Mesendoderm (in vitro differentiated cells): ENCODE measurements around the gene SCN2B.
A peak's percentile ranks its signal among the peaks of the same experiment; 100 is the strongest.

Source experiments
- DNase-seq: peaks from one replicate; pipeline ENCODE4 v3.0.0; 2013
- H2AK5ac ChIP-seq: 2 replicates; pipeline ENCODE4 v1.6.1; 2013; ENCODE audit warnings: low read length, inconsistent platforms
- H2BK120ac ChIP-seq: 2 replicates; pipeline ENCODE4 v1.6.1; 2013; ENCODE audit warnings: low read depth, mild to moderate bottlenecking, low read length, moderate library complexity, mixed read lengths
- H2BK15ac ChIP-seq: replicated peaks from 2 replicates; pipeline ENCODE4 v1.6.1; 2013; ENCODE audit warnings: low read depth, mild to moderate bottlenecking, moderate library complexity
- H2BK5ac ChIP-seq: 2 replicates; pipeline ENCODE4 v1.6.1; 2013; ENCODE audit warnings: low read length, inconsistent platforms
- H3K18ac ChIP-seq: 2 replicates; pipeline ENCODE4 v1.6.1; 2013; ENCODE audit warnings: mild to moderate bottlenecking, low read length, mixed read lengths
- H3K23ac ChIP-seq: one replicate; pipeline ENCODE4 v1.6.1; 2013; ENCODE audit warnings: low read length
- H3K27ac ChIP-seq: 2 replicates; pipeline ENCODE4 v1.5.1; 2013; ENCODE audit warnings: low read depth, mild to moderate bottlenecking, inconsistent platforms, low read length, moderate library complexity
- H3K27me3 ChIP-seq: 2 replicates; pipeline ENCODE4 v1.6.1; 2013; ENCODE audit warnings: low read length, control low read depth, mild to moderate bottlenecking, inconsistent platforms; ENCODE audit not compliant: insufficient read depth, poor library complexity
- H3K36me3 ChIP-seq: 2 replicates; pipeline ENCODE4 v1.6.1; 2013; ENCODE audit warnings: low read length, inconsistent platforms; ENCODE audit not compliant: control insufficient read depth, insufficient read depth
- H3K4ac ChIP-seq: one replicate; pipeline ENCODE4 v1.6.1; 2013; ENCODE audit warnings: low read depth, mild to moderate bottlenecking, low read length, moderate library complexity
- H3K4me1 ChIP-seq: 2 replicates; pipeline ENCODE4 v1.6.1; 2013; ENCODE audit warnings: low read depth, low read length, inconsistent platforms; ENCODE audit not compliant: control insufficient read depth
- H3K4me2 ChIP-seq: 2 replicates; pipeline ENCODE4 v1.6.1; 2013; ENCODE audit warnings: low read length
- H3K4me3 ChIP-seq: 2 replicates; pipeline ENCODE4 v1.5.1; 2013; ENCODE audit warnings: mild to moderate bottlenecking, low read length
- H3K56ac ChIP-seq: one replicate; pipeline ENCODE4 v1.6.1; 2013; ENCODE audit warnings: low read length
- H3K79me1 ChIP-seq: 2 replicates; pipeline ENCODE4 v1.6.1; 2013; ENCODE audit warnings: low read length, inconsistent platforms
- H3K79me2 ChIP-seq: 2 replicates; pipeline ENCODE4 v1.6.1; 2013; ENCODE audit warnings: mild to moderate bottlenecking, low read length; ENCODE audit not compliant: control insufficient read depth, insufficient read depth
- H3K9ac ChIP-seq: 2 replicates; pipeline ENCODE4 v1.6.1; 2013; ENCODE audit warnings: low read length, inconsistent platforms
- H4K5ac ChIP-seq: one replicate; pipeline ENCODE4 v1.6.1; 2013; ENCODE audit warnings: low read length
- H4K8ac ChIP-seq: one replicate; pipeline ENCODE4 v1.6.1; 2013; ENCODE audit warnings: low read depth, mild to moderate bottlenecking, control low read depth, low read length, moderate library complexity
- WGBS: extraction: QIAGEN DNeasy Blood & Tissue Kit; methylation state at CpG from one replicate; pipeline ENCODE4 v1.1.7; 2013; ENCODE audit warnings: low lambda C conversion rate, missing lambda C conversion rate; ENCODE audit not compliant: insufficient coverage; ENCODE audit errors: extremely low coverage; 5-methylcytosine and 5-hydroxymethylcytosine counted together

The SCN2B gene

DNA sequence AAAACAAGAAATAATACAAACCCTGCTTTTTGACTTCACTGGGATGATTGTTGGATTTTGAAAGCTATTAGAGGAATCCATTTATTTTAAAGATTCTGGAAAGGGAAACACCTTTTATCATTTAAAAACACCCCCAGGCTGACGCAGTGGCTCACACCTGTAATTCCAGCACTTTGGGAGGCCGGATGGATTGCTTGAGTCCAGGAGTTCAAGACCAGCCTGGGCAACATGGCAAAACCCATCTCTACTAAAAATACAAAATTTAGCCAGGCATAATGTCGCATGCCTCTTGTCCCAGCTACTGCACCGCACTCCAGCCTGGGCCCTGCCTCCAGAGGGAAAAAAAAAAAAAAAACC is 317 bp upstream of the SCN2B start:
- no peak overlapping the region for H3K4me3 ChIP-seq
- H3K27me3 ChIP-seq: peaks cover 6% of the 10 kb centered on the region
- no peak overlapping the region for H2BK15ac ChIP-seq
- no peak overlapping the region for H4K5ac ChIP-seq
- no peak overlapping the region for H2AK5ac ChIP-seq
- H3K56ac ChIP-seq: no peak overlapping the region
- no peak overlapping the region for H3K18ac ChIP-seq
- H3K4me1 ChIP-seq: no peaks in the 10 kb centered on the region
- no peaks in the 10 kb centered on the region for H3K36me3 ChIP-seq
- H3K27ac ChIP-seq: no peak overlapping the region
- H3K79me2 ChIP-seq: no peaks in the 10 kb centered on the region
- H3K4me2 ChIP-seq: no peak overlapping the region
- no CpG with 5 or more reads among the region's 4 CpGs for WGBS
- no peak overlapping the region for H4K8ac ChIP-seq
- no peak for DNase-seq
- no peak overlapping the region for H2BK120ac ChIP-seq
- no peak overlapping the region for H2BK5ac ChIP-seq
- H3K4ac ChIP-seq: no peak overlapping the region
- no peaks in the 10 kb centered on the region for H3K79me1 ChIP-seq
- no peak overlapping the region for H3K9ac ChIP-seq
- no peak overlapping the region for H3K23ac ChIP-seq

DNA sequence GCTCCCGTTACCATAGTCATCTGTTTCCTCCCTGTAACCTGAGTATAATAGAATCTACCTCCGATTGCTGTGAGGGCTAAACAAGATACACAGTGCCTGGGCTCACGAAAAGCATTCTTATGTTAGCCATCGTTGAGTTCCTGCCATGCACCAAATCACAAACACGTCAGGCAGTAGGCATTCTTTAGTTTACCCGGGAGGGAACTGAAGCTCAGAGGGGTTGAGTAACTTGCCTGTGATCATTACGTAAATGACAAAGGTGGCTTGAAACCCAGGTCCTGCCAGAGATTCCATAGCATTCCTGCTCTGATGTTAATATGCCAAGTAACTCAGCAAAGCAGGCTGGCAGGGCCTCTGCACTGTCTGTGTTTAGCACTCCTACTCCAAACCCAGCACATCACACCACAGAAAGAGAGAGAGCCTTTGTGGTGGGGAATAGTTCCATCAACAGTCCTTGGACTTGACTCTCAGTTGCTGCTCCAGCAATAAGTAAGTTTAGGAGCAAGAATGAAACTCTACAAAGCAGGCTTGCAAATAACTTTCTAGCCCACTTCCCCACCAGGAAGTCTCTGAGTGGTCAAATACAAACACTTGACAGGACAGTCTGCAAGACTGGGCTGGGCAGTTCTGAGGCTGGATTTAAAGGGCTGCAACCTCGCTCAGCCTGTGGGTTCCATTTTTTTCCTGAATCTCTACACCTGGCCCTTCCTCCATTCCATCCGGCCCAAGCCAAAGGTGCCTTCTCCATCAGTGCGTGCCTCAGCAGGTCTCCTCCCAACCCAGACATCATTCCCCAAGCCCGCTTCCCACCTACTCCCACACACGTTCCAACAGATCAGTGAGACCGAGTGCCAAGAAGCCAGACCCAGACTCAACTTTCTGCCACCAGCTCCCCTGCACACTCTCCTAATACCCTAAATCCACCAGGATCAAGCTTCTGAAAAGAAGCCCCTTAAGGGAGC is 1.1 kb downstream of the SCN2B start:
- Histone ChIP-seq H3K23ac (no peak overlapping the region), H3K9ac (peak overlapping the region; percentile 1), H2AK5ac (no peak overlapping the region), H3K4me2 (peak overlapping the region; percentile 84), H3K79me1 (no peaks in the 10 kb centered on the region), H4K8ac (no peak overlapping the region), H3K4ac (no peak overlapping the region), H3K4me3 (no peak overlapping the region), H3K27ac (no peak overlapping the region), H4K5ac (no peak overlapping the region), H3K79me2 (no peaks in the 10 kb centered on the region), H2BK15ac (no peak overlapping the region), H2BK120ac (no peak overlapping the region), H3K36me3 (no peaks in the 10 kb centered on the region), H3K56ac (no peak overlapping the region), H3K4me1 (peaks cover 4% of the 10 kb centered on the region), H3K27me3 (peaks cover 15% of the 10 kb centered on the region), H3K18ac (no peak overlapping the region), H2BK5ac (no peak overlapping the region)
- no CpG with 5 or more reads among the region's 13 CpGs for WGBS
- DNase-seq: peak; percentile 78

DNA sequence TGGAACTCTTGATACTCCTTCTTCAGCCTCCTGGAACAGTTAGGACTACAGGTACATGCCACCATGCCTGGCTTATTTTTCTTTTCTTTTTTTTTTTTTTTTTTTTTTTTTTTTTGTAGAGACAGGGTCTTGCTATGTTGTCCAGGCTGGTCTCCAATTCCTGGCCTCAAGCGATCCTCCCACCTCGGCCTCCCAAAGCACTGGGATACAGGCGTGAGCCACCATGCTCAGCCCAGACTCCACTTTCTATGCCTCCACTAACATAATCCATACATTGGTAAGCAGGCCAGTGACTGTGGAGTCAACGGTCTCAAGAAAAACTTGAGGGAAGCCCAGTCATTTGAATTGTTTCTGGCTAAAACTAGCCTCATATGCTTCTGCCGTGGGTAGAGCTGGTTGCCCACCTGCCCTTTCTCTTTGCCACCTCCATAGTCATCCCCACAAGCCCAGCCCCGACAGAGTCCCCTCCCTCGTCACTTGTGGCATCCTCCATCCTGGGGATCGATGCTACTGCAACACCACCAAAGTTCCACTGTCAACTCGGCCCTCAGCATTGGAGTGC is 2.4 kb downstream of the SCN2B start:
- H3K4me2 ChIP-seq: no peak overlapping the region
- no peak overlapping the region for H2BK120ac ChIP-seq
- no peak overlapping the region for H4K8ac ChIP-seq
- no peak overlapping the region for H4K5ac ChIP-seq
- H3K4ac ChIP-seq: no peak overlapping the region
- H2BK5ac ChIP-seq: no peak overlapping the region
- H3K4me3 ChIP-seq: no peak overlapping the region
- no peaks in the 10 kb centered on the region for H3K79me1 ChIP-seq
- H3K4me1 ChIP-seq: peaks cover 4% of the 10 kb centered on the region
- H3K56ac ChIP-seq: no peak overlapping the region
- H3K23ac ChIP-seq: no peak overlapping the region
- no peak overlapping the region for H3K9ac ChIP-seq
- no peak for DNase-seq
- no peak overlapping the region for H2BK15ac ChIP-seq
- H3K18ac ChIP-seq: no peak overlapping the region
- H3K36me3 ChIP-seq: no peaks in the 10 kb centered on the region
- no peak overlapping the region for H3K27ac ChIP-seq
- no CpG with 5 or more reads among the region's 9 CpGs for WGBS
- H3K79me2 ChIP-seq: no peaks in the 10 kb centered on the region
- peaks cover 19% of the 10 kb centered on the region for H3K27me3 ChIP-seq
- H2AK5ac ChIP-seq: no peak overlapping the region

DNA sequence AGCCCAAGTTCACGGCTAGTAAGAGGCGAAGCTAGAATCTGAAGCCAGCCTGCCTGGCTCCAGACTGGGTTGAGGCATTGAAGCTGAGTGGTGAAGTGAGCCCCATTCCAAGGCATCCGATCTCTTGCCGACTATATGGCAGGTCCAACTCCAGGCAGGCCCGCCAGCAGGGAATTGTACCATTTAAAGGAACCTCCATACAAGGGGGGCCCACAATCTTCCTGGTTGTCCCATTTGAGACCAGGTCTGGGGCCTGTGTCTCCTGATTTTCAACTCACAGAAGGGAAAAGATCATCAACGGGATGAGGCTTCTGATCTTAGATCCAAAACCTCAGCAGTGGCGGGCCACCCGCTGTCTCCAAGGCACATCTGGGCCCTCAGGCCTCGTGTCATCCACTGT is 4.1 kb downstream of the SCN2B start:
- no peak overlapping the region for H3K27ac ChIP-seq
- no peak overlapping the region for H3K4me3 ChIP-seq
- no peak overlapping the region for H3K18ac ChIP-seq
- no peak overlapping the region for H4K8ac ChIP-seq
- peaks cover 19% of the 10 kb centered on the region for H3K27me3 ChIP-seq
- H2BK15ac ChIP-seq: no peak overlapping the region
- H3K79me2 ChIP-seq: no peaks in the 10 kb centered on the region
- H3K23ac ChIP-seq: no peak overlapping the region
- H2AK5ac ChIP-seq: no peak overlapping the region
- H3K4me2 ChIP-seq: no peak overlapping the region
- H3K4me1 ChIP-seq: peaks cover 4% of the 10 kb centered on the region
- no CpG with 5 or more reads among the region's 9 CpGs for WGBS
- H2BK120ac ChIP-seq: no peak overlapping the region
- DNase-seq: no peak
- H2BK5ac ChIP-seq: no peak overlapping the region
- H3K4ac ChIP-seq: no peak overlapping the region
- H3K56ac ChIP-seq: no peak overlapping the region
- no peak overlapping the region for H4K5ac ChIP-seq
- H3K79me1 ChIP-seq: no peaks in the 10 kb centered on the region
- no peaks in the 10 kb centered on the region for H3K36me3 ChIP-seq
- no peak overlapping the region for H3K9ac ChIP-seq

DNA sequence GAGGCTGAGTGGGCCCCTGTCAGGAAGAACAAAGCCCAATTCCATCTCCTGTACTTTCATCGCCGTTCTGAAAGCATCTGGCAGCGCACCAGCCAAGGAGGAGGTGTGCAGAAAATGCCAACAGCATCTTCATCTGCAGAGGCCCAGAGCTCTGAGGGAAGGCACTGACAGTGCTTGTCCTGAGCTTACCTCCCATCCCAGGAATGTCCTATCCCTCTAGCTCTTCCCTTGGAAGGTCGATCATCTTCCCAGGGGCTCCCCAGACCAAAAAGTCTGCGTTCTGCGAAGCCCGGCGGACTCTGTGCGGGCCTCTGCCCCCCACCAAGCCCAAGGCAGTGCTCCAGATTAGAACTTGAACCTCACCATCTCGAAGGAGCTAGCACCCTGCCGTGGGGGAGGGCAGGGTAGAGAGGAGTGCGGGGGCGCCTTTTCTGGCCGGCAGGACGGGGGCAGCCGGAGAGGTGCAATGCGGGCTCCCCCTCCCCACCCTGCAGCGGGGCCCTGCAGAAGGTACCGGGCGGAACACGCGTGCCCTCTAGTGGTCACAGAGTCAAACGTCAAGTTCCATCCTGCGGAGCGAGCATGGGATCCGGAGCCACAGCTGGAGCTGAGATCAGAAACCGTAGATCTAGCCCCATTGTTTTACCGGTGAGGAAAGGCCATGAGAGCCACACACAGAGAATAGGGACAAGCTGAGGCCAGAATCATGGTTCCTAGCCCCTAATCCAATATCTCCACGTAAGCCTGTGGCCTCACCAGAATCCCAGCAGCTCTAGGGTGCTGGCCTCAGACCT is 5.0 kb downstream of the SCN2B start:
- H3K36me3 ChIP-seq: no peaks in the 10 kb centered on the region
- no peak overlapping the region for H2AK5ac ChIP-seq
- peak overlapping the region; percentile 69 for H3K4me2 ChIP-seq
- H2BK120ac ChIP-seq: no peak overlapping the region
- H4K5ac ChIP-seq: no peak overlapping the region
- H2BK5ac ChIP-seq: no peak overlapping the region
- peak; percentile 83 for DNase-seq
- peak overlapping the region; percentile 6 for H3K9ac ChIP-seq
- H3K79me1 ChIP-seq: no peaks in the 10 kb centered on the region
- no peaks in the 10 kb centered on the region for H3K79me2 ChIP-seq
- H3K18ac ChIP-seq: no peak overlapping the region
- H3K4ac ChIP-seq: no peak overlapping the region
- no CpG with 5 or more reads among the region's 29 CpGs for WGBS
- H3K27me3 ChIP-seq: peaks cover 19% of the 10 kb centered on the region
- H3K4me1 ChIP-seq: peaks cover 4% of the 10 kb centered on the region
- no peak overlapping the region for H2BK15ac ChIP-seq
- no peak overlapping the region for H3K23ac ChIP-seq
- H3K27ac ChIP-seq: no peak overlapping the region
- H4K8ac ChIP-seq: no peak overlapping the region
- H3K56ac ChIP-seq: peak overlapping the region; percentile 17
- H3K4me3 ChIP-seq: no peak overlapping the region
